Stimulated activated CD8-positive, alpha-beta memory T cell treated with anti-CD3 and anti-CD28 coated beads, Interleukin-12 subunit alpha, Interleukin-12 subunit beta, amount 100 ng/mL, for 24 hours (primary cell): Measurements from ENCODE around the gene OSTN.
"Not testable (repeated sequence)": the region's sequence is repeated elsewhere in the genome, so short reads cannot be mapped to it uniquely, and the experiment has no call there.

Source experiments
- DNase-seq: peaks from one replicate; pipeline ENCODE4 v3.0.0-alpha.2; 2020; ENCODE audit errors: extremely low read depth

OSTN gene

GRCh38 chr3:191268737-191269136, 69.7 kb downstream of the OSTN start:
- DNase-seq = no peak

GRCh38 chr3:191269289-191270085, 70.4 kb downstream of the OSTN start:
- no peak for DNase-seq

- not testable (repeated sequence) for DNase-seq
Observed at GRCh38 chr3:191275244-191275643, 76.2 kb downstream of the OSTN start.

- no peak for DNase-seq
Observed at GRCh38 chr3:191275751-191276150, 76.7 kb downstream of the OSTN start.

- no peak for DNase-seq
Observed at GRCh38 chr3:191280111-191280510, 81.1 kb downstream of the OSTN start.

GRCh38 chr3:191280882-191281281, 81.8 kb downstream of the OSTN start:
- no peak for DNase-seq

- DNase-seq = no peak
Observed at GRCh38 chr3:191282251-191283185, 83.5 kb downstream of the OSTN start.

- no peak for DNase-seq
Observed at GRCh38 chr3:191283400-191283799, 84.4 kb downstream of the OSTN start.

- no peak for DNase-seq
Observed at GRCh38 chr3:191290311-191291025, 91.4 kb downstream of the OSTN start.

- no peak for DNase-seq
Observed at GRCh38 chr3:191292243-191293015, 93.4 kb downstream of the OSTN start.

- DNase-seq = no peak
Observed at GRCh38 chr3:191294291-191294690, 95.2 kb downstream of the OSTN start.

GRCh38 chr3:191296041-191296541, 97.0 kb downstream of the OSTN start:
- DNase-seq = no peak

- no peak for DNase-seq
Observed at GRCh38 chr3:191298846-191299245, 99.8 kb downstream of the OSTN start.

GRCh38 chr3:191300422-191300821, 101.4 kb downstream of the OSTN start:
- no peak for DNase-seq

GRCh38 chr3:191301017-191301416, 102.0 kb downstream of the OSTN start:
- no peak for DNase-seq

GRCh38 chr3:191301782-191302411, 102.9 kb downstream of the OSTN start:
- DNase-seq = no peak

- no peak for DNase-seq
Observed at GRCh38 chr3:191302451-191302850, 103.4 kb downstream of the OSTN start.

- no peak for DNase-seq
Observed at GRCh38 chr3:191303596-191303995, 104.6 kb downstream of the OSTN start.

GRCh38 chr3:191306428-191306827, 107.4 kb downstream of the OSTN start:
- DNase-seq = no peak

GRCh38 chr3:191307341-191307740, 108.3 kb downstream of the OSTN start:
- no peak for DNase-seq

- DNase-seq = no peak
Observed at GRCh38 chr3:191313296-191313695, 114.3 kb downstream of the OSTN start.
